Omental fat pad (tissue), 4 donors: ENCODE measurements around the gene ATP10D. TPM values are rescaled to one million over a fixed set of nuclear protein-coding genes. Genes with fewer than 3 reads are reported as not detected.
A peak's percentile ranks its signal among the peaks of the same experiment; 100 is the strongest.

ENCODE experiments used
- ATAC-seq: fragments of 150-250 bp; one replicate; pipeline ENCODE4 v1.9.1; 2016; ENCODE audit warnings: mild to moderate bottlenecking, moderate library complexity; ENCODE audit not compliant: low FRiP score
- DNase-seq: peaks from one replicate; pipeline ENCODE4 v3.0.0-alpha.2; 2019; ENCODE audit warnings: low spot score
- CTCF ChIP-seq, 3 donors: fragments of 450-650 bp; IDR thresholded peaks; one replicate each; pipeline ENCODE4 v1.5.1; 2016 to 2017; ENCODE audit warnings: antibody characterized with exemption in 3 of 3, mild to moderate bottlenecking in 3 of 3, moderate library complexity in 2 of 3
- total RNA-seq, 4 donors: library from RNA; depleted of rRNA; stranded (reverse); fragments of >200 nt; gene quantifications; one replicate each; pipeline ENCODE4 v1.1.0, GENCODE V29; 2016

ATP10D gene
- 10 to 100 TPM; 10.2 to 19.9 (median 13.8) TPM for total RNA-seq

- no peak for TF ChIP-seq CTCF (IDR thresholded peaks at IDR 0.05)
Measured at GRCh38 chr4:47485047-47485692, at the start of gene ATP10D. TSS of gene ATP10D (plus strand) at chr4:47485275. CDS start at chr4:47512541, 27,266 bp downstream.

GRCh38 chr4:47442980-47443379 is 42.1 kb upstream of the ATP10D start:
- ATAC-seq = no peak

More at GRCh38 chr4:47485047-47485692, at the start of gene ATP10D:
- DNase-seq (peak; percentile 89), ATAC-seq (peak; percentile 99)

GRCh38 chr4:47444031-47444430 is 41.0 kb upstream of the ATP10D start:
- no peak for TF ChIP-seq CTCF (IDR thresholded peaks at IDR 0.05)
- DNase-seq (no peak), ATAC-seq (no peak)

More at GRCh38 chr4:47442980-47443379, 42.1 kb upstream of the ATP10D start:
- no peak for TF ChIP-seq CTCF (IDR thresholded peaks at IDR 0.05)
- no peak for DNase-seq

- ATAC-seq (no peak), DNase-seq (no peak)
Measured at GRCh38 chr4:47451657-47452056, 33.4 kb upstream of the ATP10D start.

GRCh38 chr4:47462799-47463234 is 22.3 kb upstream of the ATP10D start:
- no peak for DNase-seq
- peak; percentile 2 for ATAC-seq
- TF ChIP-seq CTCF (IDR thresholded peaks at IDR 0.05) = no peak

More at GRCh38 chr4:47451657-47452056, 33.4 kb upstream of the ATP10D start:
- no peak for TF ChIP-seq CTCF (IDR thresholded peaks at IDR 0.05)

GRCh38 chr4:47463235-47463956 is 21.7 kb upstream of the ATP10D start, which contains the start of gene COMMD8:
TSS of gene COMMD8 (minus strand) at chr4:47463702. CDS start at chr4:47463651, 51 bp downstream.
- DNase-seq (peak; percentile 94), ATAC-seq (peak; percentile 97)
- TF ChIP-seq CTCF (IDR thresholded peaks at IDR 0.05) = no peak
